Measurements from ENCODE around the gene APPL2. TPM values are rescaled to one million over a fixed set of nuclear protein-coding genes. Genes with fewer than 3 reads are reported as not detected.
A peak's percentile ranks its signal among the peaks of the same experiment; 100 is the strongest.
"Not testable (repeated sequence)": the region's sequence is repeated elsewhere in the genome, so short reads cannot be mapped to it uniquely, and the experiment has no call there.

Gene APPL2
- polyA plus RNA-seq, 3 donors: 10.8 to 34.8 (median 24.8) TPM

- WGBS, 3 donors: 74 to 79% (median 76%) methylated on average over 3 of the region's 3 CpGs
- H3K27ac ChIP-seq (ENCODE audit: low read depth, low read length): no peak overlapping the region
These were observed 23.3 kb upstream of the APPL2 start for GRCh38 chr12:105259226-105259625.

GRCh38 chr12:105257321-105257728, 21.4 kb upstream of the APPL2 start:
- WGBS, 3 donors: 63 to 68% (median 67%) methylated on average over 4 of the region's 4 CpGs
- H3K27ac ChIP-seq (ENCODE audit: low read depth, low read length): no peak overlapping the region

DNA sequence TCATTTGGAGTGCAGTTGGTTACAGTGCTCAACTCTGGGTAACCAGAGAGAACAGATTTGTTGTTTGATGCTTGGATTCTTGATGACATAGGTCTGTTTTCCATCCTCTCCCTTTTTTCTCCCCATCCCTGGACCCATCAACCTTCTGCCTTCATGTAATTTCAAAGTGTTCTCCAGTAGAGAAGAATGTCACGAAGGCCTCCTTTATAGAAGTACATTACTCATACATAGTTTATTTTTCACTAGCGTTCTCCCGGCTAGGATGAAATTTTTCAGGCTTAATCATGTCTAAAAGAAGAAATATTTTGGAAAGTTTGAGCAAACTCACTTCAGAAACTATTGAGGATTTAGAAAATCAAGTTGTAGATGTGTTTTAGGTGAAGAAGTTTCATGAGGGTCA, 20.9 kb upstream of the APPL2 start:
- 63 to 89% (median 73%) methylated on average over 3 of the region's 3 CpGs for WGBS, 3 donors
- no peak overlapping the region for H3K27ac ChIP-seq (ENCODE audit: low read depth, low read length)

DNA sequence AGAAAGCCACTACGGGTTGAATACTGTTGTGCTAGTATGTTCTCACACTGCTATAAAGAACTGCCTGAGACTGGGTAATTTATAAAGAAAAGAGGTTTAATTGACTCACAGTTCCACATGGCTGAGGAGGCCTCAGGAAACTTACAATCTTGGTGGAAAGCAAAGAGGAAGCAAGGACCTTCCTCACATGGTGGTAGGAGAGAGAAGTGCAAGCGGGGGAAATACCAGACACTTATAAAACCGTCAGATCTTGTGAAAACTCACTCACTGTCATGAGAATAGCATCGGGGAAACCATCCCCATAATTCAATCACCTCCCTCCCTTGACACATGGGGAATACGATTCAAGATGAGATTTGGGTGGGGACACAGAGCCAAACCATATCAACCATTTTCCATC, 20.5 kb upstream of the APPL2 start:
- H3K27ac ChIP-seq (ENCODE audit: low read depth, low read length): not testable (repeated sequence)
- 82 to 86% (median 85%) methylated on average over 5 of the region's 5 CpGs for WGBS, 3 donors

DNA sequence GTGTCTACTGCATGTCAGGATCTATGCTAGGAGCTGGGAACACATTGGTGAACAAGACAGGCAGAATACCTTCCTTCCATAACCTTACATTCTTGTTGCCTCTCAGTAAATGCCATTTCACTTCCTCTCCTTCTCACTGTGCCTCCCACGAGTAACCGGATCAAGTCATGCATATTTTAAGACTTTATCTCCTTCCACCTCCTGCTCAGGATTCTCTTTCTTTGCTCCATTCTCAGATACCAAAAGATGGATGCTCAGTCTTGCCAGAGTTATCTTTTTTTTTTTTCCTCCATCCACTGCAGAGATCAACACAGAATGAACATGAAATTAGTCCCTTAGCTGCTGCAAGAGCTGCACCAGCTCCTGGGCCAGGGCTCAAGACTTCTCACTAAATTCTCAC, 20.0 kb upstream of the APPL2 start:
- 34 to 72% (median 38%) methylated on average over 2 of the region's 2 CpGs for WGBS, 3 donors
- H3K27ac ChIP-seq (ENCODE audit: low read depth, low read length): no peak overlapping the region

GRCh38 chr12:105253866-105254513, 18.0 kb upstream of the APPL2 start:
- 71 to 80% (median 75%) methylated on average over 3 of the region's 3 CpGs for WGBS, 3 donors
- H3K27ac ChIP-seq (ENCODE audit: low read depth, low read length): no peak overlapping the region

GRCh38 chr12:105252901-105253300, 16.9 kb upstream of the APPL2 start:
- WGBS, 3 donors: 84 to 89% (median 87%) methylated on average over 5 of the region's 5 CpGs

GRCh38 chr12:105245776-105246427, 9.9 kb upstream of the APPL2 start:
- 86 to 90% (median 88%) methylated on average over 17 to 20 of the region's 20 CpGs for WGBS, 3 donors
- not testable (repeated sequence) for H3K27ac ChIP-seq (ENCODE audit: low read depth, low read length)

More at GRCh38 chr12:105252901-105253300, 16.9 kb upstream of the APPL2 start:
- H3K27ac ChIP-seq (ENCODE audit: low read depth, low read length): no peak overlapping the region

GRCh38 chr12:105245291-105245690, 9.3 kb upstream of the APPL2 start:
- WGBS, 3 donors: 66 to 87% (median 85%) methylated on average over 4 of the region's 4 CpGs

DNA sequence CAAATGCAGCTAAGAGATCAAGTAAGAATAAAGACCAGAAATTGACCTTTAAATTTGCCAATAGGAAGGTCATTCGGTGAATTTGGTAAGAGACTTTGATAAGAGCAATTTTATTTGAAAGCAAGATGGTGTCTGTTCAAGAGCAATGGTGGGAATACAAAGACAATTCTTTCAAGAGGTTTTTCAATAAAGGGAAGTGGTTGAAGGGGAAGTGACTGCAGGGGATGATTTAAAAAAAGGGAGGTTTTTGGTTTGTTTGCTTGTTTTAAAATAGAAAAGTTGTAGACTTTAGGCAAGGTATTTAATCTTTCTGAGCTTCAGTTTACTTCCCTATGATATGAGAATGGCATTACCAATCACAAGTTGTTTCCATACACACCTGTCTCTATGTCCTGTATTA, 4.3 kb upstream of the APPL2 start:
- WGBS, 3 donors: 79 to 88% (median 86%) methylated on average over 1 of the region's 1 CpG
- no peak overlapping the region for H3K27ac ChIP-seq (ENCODE audit: low read depth, low read length)

More at GRCh38 chr12:105245291-105245690, 9.3 kb upstream of the APPL2 start:
- no peak overlapping the region for H3K27ac ChIP-seq (ENCODE audit: low read depth, low read length)

DNA sequence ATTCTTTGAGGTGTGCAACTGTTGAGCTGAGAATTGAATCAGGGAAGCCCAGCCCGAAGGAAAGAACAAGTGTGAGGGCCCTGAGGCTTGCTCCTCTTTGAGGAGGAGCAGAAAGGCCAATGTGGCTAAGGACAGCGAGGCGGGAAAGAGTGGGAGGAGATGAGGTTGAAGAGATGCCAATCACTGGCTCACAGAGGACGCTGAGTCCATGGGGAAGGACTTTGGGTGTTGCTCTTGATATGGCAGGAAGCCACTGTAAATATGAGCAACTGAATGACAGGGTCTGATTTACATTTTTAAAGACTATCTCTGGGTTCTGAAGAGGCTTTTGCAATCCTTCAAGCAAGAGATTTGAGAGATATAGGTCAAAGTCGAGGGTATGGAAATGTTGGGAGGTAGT, 3.3 kb upstream of the APPL2 start:
- no peak overlapping the region for H3K27ac ChIP-seq (ENCODE audit: low read depth, low read length)
- 66 to 85% (median 78%) methylated on average over 5 of the region's 5 CpGs for WGBS, 3 donors

DNA sequence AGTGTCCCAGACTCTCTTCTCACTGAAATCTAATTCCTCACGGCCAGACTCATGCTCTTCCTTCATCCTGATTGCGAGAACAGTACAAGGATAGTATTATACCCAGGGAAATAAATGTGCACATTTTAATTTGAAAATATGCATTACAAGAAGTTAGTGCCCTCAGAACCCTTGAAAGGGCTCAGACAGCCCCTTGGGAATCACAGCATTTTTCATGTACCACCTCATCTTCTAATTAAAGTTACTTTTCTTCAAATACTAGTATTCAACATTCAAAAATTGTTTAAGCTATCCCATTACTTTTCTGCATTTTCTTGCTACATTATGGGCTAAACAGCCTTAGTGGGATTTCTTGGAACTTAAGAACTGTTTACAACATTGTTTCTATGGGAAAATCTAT, 1.7 kb upstream of the APPL2 start:
- 92 to 95% (median 93%) methylated on average over 2 of the region's 2 CpGs for WGBS, 3 donors

DNA sequence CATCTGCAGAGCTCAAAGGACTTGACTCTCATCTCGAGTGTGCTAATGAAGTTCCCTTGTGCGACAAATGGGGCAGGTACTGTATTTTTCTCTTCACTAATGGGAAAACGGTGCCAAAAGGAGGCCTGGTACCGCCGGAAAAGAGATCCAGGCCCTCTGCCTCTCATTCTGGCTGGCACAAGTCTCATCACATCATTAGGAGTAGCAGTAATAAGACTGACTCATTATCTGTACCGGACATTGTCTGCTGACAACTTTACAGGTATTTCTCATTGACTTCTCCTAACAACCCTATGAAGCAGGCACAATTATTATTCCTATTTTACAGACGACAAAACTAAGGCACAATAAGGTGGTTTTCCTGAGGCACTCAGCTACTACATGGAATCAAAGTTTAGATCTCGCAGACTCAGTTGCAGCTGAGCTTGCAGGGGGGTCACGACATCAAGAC, 668 bp downstream of the APPL2 start:
- H3K27ac ChIP-seq (ENCODE audit: low read depth, low read length): peak overlapping the region; percentile 70
- WGBS, 3 donors: 1 to 2% (median 1%) methylated on average over 9 of the region's 9 CpGs

More for the DNA sequence above, 1.7 kb upstream of the APPL2 start:
- H3K27ac ChIP-seq (ENCODE audit: low read depth, low read length): no peak overlapping the region

GRCh38 chr12:105234197-105234596, 1.8 kb downstream of the APPL2 start:
- 65 to 88% (median 67%) methylated on average over 1 of the region's 1 CpG for WGBS, 3 donors
- H3K27ac ChIP-seq (ENCODE audit: low read depth, low read length): no peak overlapping the region

- whole genome bisulfite sequencing, 3 donors: 62 to 79% (median 71%) methylated on average over 4 of the region's 4 CpGs
- no peak overlapping the region for H3K27ac ChIP-seq (ENCODE audit: low read depth, low read length)
These were observed 2.7 kb downstream of the APPL2 start for GRCh38 chr12:105233041-105233905.

DNA sequence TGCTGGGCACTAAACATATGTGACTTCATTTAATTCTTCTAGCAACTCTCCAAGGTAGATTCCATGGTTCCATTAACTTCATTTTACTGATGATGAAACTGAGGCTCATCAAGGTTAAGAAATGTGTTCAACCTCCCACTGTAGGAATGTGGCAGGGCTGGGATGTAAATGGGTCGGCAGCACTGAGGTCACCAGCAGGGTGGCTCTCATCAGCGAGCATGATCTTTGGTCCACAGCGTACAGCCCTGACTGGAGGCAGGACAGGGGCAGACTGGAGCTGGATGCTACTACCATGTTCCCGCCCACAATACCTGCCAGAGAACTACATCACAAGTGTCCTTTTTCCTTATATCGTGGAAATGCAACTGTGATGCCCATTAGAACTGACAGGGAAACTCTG, 4.6 kb downstream of the APPL2 start:
- no peak overlapping the region for H3K27ac ChIP-seq (ENCODE audit: low read depth, low read length)
- 81 to 87% (median 83%) methylated on average over 5 of the region's 5 CpGs for WGBS, 3 donors

GRCh38 chr12:105229371-105229770, 6.6 kb downstream of the APPL2 start:
- no peak overlapping the region for H3K27ac ChIP-seq (ENCODE audit: low read depth, low read length)
- 71 to 91% (median 80%) methylated on average over 2 of the region's 2 CpGs for WGBS, 3 donors

- no peak overlapping the region for H3K27ac ChIP-seq (ENCODE audit: low read depth, low read length)
- 93 to 97% (median 97%) methylated on average over 8 of the region's 8 CpGs for WGBS, 3 donors
These were observed 7.0 kb downstream of the APPL2 start for GRCh38 chr12:105228966-105229365.

DNA sequence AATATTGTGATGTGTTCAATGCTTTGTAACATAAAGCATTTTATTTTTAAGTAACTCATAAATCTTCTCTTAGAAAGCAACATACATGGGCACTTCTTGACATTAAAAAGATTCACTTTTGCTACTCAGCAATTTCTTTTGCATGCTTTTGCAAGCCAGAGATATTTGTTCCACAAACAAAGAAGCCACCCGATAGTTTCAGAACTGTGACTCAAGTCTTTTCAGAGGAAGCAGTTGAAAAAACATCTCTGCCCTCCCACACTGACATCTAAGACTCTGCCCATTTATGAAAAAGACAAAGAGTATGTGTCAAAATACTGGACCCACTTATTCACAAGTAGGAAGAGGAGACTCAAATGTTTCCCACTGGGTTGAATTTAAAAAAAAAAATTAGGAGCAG, 7.5 kb downstream of the APPL2 start:
- H3K27ac ChIP-seq (ENCODE audit: low read depth, low read length): no peak overlapping the region
- 31 to 84% (median 35%) methylated on average over 1 of the region's 1 CpG for WGBS, 3 donors

All from adipose tissue (tissue), 3 donors.